ENCODE measurements around the gene SIX5. TPM values are rescaled to one million over a fixed set of nuclear protein-coding genes. Genes with fewer than 3 reads are reported as not detected.

SIX5 gene
- total and polyA plus RNA-seq, 9 of the 15 experiments (the other 6 are each of a cell fraction or from before 2014, with no cell fraction given): 1.4 to 17.2 (median 7.4) TPM; not detected in 2

- TF ChIP-seq MAZ (CRISPR knock-in tag; conservative IDR thresholded peaks at IDR 0.05 in 1 of 2, IDR thresholded peaks at IDR 0.05 in 1 of 2) (peak; percentile 95 to 97), JUND (IDR thresholded peaks at IDR 0.05; ENCODE audit: borderline replicate concordance, low read depth, low read length) (peak; percentile 27; the same call in 1 of the 2 replicates), JUND (tag; IDR thresholded peaks at IDR 0.05; ENCODE audit: borderline replicate concordance, low read depth, low read length) (peak; percentile 52; the same call in 1 of the 3 replicates), HNRNPH1 (optimal IDR thresholded peaks at IDR 0.05; ENCODE audit: low read depth, low read length) (no peak), HNRNPL (IDR thresholded peaks at IDR 0.05; ENCODE audit: low read depth, low read length) (peak; percentile 93), U2AF1 (optimal IDR thresholded peaks at IDR 0.05; ENCODE audit: low read depth, low read length) (peak; percentile 85), BDP1 (IDR thresholded peaks at IDR 0.05; ENCODE audit: insufficient read depth, insufficient read length) (no peak), BMI1 (IDR thresholded peaks at IDR 0.05; ENCODE audit: low read length) (no peak), ZBTB9 (CRISPR knock-in tag; IDR thresholded peaks at IDR 0.05) (no peak), ZFP1 (CRISPR knock-in tag; IDR thresholded peaks at IDR 0.05) (no peak), HMG20B (CRISPR knock-in tag; IDR thresholded peaks at IDR 0.05) (no peak), POLR2H (tag; IDR thresholded peaks at IDR 0.05; ENCODE audit: low read depth) (peak; percentile 61), ZNF41 (CRISPR knock-in tag; conservative IDR thresholded peaks at IDR 0.05) (no peak), ATF1 (CRISPR knock-in tag; IDR thresholded peaks at IDR 0.05) (no peak), ATF1 (tag; IDR thresholded peaks at IDR 0.05) (peak; percentile 81), RBFOX2 (IDR thresholded peaks at IDR 0.05; ENCODE audit: low read depth, low read length) (peak; percentile 67), GABPA (tag; conservative IDR thresholded peaks at IDR 0.05; ENCODE audit: low read depth) (no peak), GATAD2A (IDR thresholded peaks at IDR 0.05) (peak; percentile 84; the same call in 1 of the 2 replicates), TCF7 (IDR thresholded peaks at IDR 0.05; ENCODE audit: borderline replicate concordance) (no peak), STAT5B (CRISPR knock-in tag; IDR thresholded peaks at IDR 0.05) (no peak), ZBTB34 (CRISPR knock-in tag; IDR thresholded peaks at IDR 0.05) (no peak), PPARD (CRISPR knock-in tag; IDR thresholded peaks at IDR 0.05) (no peak), ELF2 (CRISPR knock-in tag; IDR thresholded peaks at IDR 0.05) (0 out of 2 replicates have a peak, but pooled peaks have one; percentile 37), ZNF175 (CRISPR knock-in tag; IDR thresholded peaks at IDR 0.05; ENCODE audit: low read depth) (no peak)
- TF ChIP-seq, protein P1, sequence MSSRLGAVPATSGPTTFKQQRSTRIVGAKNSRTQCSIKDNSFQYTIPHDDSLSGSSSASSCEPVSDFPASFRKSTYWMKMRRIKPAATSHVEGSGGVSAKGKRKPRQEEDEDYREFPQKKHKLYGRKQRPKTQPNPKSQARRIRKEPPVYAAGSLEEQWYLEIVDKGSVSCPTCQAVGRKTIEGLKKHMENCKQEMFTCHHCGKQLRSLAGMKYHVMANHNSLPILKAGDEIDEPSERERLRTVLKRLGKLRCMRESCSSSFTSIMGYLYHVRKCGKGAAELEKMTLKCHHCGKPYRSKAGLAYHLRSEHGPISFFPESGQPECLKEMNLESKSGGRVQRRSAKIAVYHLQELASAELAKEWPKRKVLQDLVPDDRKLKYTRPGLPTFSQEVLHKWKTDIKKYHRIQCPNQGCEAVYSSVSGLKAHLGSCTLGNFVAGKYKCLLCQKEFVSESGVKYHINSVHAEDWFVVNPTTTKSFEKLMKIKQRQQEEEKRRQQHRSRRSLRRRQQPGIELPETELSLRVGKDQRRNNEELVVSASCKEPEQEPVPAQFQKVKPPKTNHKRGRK (tag; IDR thresholded peaks at IDR 0.05): no peak
- TF ChIP-seq, protein P2, sequence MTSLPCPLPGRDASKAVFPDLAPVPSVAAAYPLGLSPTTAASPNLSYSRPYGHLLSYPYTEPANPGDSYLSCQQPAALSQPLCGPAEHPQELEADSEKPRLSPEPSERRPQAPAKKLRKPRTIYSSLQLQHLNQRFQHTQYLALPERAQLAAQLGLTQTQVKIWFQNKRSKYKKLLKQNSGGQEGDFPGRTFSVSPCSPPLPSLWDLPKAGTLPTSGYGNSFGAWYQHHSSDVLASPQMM (CRISPR knock-in tag; IDR thresholded peaks at IDR 0.05): no peak
Measured at GRCh38 chr19:45768984-45769782, at the start of gene SIX5 (continued).
